Epithelial cell of proximal tubule (primary cell): ENCODE data around the gene TFF1. TPM values are rescaled to one million over a fixed set of nuclear protein-coding genes. Genes with fewer than 3 reads are reported as not detected.

Experiments
- DNase-seq: peaks from one replicate; pipeline ENCODE4 v3.0.0-alpha.2; 2011; ENCODE audit warnings: low read depth
- H3K4me3 ChIP-seq: 2 replicates; pipeline ENCODE4 v1.5.1; 2011; ENCODE audit warnings: low read depth, mild to moderate bottlenecking, low read length
- CTCF ChIP-seq: conservative IDR thresholded peaks from 2 replicates; pipeline ENCODE4 v1.5.1; 2012; ENCODE audit warnings: low read depth, mild to moderate bottlenecking, low read length
- total RNA-seq: library from RNA; depleted of rRNA; stranded (reverse); fragments of >200 nt; gene quantifications from 2 replicates; pipeline ENCODE4 v1.2.3, GENCODE V29; 2015

The TFF1 gene
- total RNA-seq, 1 donor from 2014 or later = not detected

GRCh38 chr21:42373908-42374455 is 7.6 kb upstream of the TFF1 start:
- DNase-seq = no peak
- no peak for TF ChIP-seq CTCF
- no peak overlapping the region for H3K4me3 ChIP-seq

GRCh38 chr21:42373196-42373907 is 7.0 kb upstream of the TFF1 start:
- no peak overlapping the region for H3K4me3 ChIP-seq
- DNase-seq = no peak
- no peak for TF ChIP-seq CTCF

- H3K4me3 ChIP-seq = no peak overlapping the region
- TF ChIP-seq CTCF = no peak
- DNase-seq = no peak
Measured at GRCh38 chr21:42370894-42371654, 4.7 kb upstream of the TFF1 start.

GRCh38 chr21:42369821-42370220 is 3.5 kb upstream of the TFF1 start:
- no peak for TF ChIP-seq CTCF
- no peak for DNase-seq
- no peak overlapping the region for H3K4me3 ChIP-seq

GRCh38 chr21:42367367-42368165 is 1.2 kb upstream of the TFF1 start:
- TF ChIP-seq CTCF = no peak
- no peak for DNase-seq
- H3K4me3 ChIP-seq = no peak overlapping the region

GRCh38 chr21:42365770-42366169 is 565 bp downstream of the TFF1 start:
- TF ChIP-seq CTCF = no peak
- DNase-seq = no peak
- no peak overlapping the region for H3K4me3 ChIP-seq
